Activated CD4-positive, alpha-beta T cell treated with anti-CD3 and anti-CD28 coated beads for 4 hours (primary cell): ENCODE results near the gene KSR1.

ENCODE experiments used
- DNase-seq, 2 donors: peaks; one replicate each; pipeline ENCODE4 v3.0.0-alpha.2; 2020

The KSR1 gene

DNA sequence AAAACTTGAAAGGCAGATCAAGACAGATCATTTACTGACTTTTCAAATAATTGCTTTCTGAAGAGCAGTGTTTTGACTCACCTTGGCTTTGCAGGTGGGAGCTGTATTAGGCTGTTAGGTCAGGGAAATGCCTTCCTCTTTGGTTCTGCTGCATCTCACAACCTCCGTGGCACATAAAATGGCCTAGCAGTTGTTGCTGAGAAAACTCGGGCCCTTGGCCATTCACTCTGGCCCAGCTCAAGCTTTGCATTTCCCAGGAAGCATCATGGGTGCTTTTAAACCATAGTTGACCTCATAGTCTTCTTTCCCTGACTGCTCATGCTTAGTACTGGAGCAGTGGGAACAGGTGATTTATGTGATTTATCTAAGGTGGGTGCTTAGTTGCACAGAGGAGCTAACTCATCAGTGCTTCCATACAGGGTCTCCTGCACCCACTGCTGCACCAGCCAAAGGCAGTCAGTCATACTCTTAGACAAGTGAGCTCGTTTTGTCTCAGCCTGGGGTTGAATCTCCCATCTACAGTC lies 83.6 kb downstream of the KSR1 start:
- DNase-seq, result no peak

- DNase-seq, result no peak
Observed at GRCh38 chr17:27540318-27541101, 84.3 kb downstream of the KSR1 start.

GRCh38 chr17:27541301-27542023 lies 85.2 kb downstream of the KSR1 start:
- no peak for DNase-seq

- no peak for DNase-seq
Observed at GRCh38 chr17:27542841-27543463, 86.7 kb downstream of the KSR1 start.

GRCh38 chr17:27543464-27543856 lies 87.2 kb downstream of the KSR1 start:
- no peak for DNase-seq

- DNase-seq, result no peak
Observed at GRCh38 chr17:27543958-27544349, 87.7 kb downstream of the KSR1 start.

DNA sequence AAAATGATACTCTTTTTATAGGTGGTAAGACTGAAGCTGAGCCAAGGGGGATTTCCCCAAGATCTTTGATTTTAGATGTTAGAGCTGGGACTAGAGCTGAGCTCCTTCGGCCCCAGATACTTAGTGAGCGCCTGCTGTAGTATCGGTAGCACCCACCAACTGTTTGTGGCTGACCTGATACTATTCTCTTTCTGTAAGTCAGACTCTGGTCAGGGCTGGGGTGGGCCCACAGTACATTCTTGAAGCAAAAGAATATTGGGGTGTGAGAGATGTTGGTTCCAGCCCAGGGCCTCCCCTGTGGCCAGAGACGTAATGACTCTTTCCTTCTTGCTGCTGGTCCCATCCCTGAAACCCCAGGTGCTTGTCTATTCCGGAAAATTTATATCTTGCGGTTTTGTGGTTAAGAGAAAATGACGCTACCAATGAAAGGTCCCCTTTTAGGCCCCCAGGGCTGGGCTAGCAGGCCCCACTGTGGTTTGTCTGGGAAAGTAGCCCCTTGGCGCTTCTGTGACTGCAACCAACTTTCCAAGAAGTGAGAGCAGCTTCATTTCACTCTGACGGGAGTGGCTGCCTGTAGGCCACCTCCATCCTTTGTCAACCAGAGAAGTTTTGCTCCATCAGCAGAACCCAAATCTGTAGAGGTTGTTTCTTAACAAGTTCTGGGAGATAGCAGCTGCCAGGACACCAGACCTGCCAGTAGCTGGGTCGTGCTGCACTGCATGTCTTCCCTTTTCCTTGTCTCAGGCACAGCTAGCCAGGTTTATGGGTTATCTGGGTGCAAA lies 88.3 kb downstream of the KSR1 start:
- peak; percentile 17 to 20 for DNase-seq

DNA sequence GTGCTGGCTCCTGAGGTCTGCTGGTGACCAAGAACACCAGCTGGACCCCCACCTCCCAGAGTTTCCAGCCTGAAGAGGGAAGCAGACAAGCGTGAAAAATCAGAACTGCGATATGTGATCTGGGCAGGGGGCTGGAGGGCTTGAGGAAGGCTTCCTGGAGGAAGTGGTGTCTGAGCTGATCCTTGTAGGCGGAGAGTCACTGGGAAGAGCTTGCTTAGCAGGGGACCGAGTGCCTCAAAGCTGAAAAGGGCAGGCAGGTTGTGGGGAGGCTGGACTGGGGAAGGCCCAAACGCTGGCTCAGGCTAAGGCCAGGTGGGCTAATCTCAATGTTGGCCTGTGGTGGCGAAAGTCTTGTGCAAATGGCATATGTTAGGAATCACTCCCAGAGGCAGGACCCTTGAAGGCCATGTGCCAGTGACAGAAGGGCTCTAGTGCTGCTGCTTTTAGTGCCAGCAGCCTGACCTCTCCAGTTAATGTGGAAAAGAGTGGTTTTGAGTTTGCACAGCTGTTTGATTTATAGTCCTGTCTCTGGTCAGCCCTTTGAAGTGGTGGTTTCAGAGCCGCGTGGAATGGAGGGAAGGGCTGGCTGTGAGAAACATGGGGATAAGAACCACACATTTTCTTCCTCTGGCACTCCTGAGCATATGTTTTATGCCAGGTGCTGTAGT lies 89.4 kb downstream of the KSR1 start:
- DNase-seq, result no peak

DNA sequence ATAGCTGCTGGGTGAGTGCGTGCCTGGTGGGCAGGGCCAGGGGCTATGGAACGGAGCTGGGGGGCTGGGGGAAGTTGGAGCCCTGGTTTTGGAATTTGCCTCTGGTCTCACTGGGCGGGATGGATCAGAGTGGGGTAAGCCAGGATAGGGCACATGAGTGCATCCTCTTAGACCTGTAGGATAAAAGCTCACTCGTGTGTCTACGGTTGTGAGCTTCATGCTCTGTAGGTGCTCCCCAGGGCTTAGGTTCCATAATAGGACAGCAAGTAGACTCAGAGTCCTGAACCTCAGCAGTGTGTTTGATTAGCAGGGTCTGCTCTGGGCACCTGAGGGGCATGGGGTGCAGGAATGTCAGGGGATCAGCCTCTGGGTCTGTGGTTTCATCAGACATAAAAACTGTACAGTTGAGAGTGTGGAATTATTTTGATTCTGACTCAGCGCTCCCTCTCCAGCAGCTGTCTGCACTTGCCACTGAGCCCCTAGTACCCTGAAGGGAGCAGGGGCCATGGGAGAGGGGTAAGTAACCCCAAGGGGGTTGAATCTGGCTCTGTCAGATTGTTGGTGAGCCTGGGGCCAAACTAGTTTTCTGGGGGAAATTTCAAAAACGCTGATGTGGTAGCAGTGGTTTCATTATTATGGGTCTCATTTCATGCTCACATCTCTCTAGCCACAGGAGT lies 90.5 kb downstream of the KSR1 start:
- DNase-seq, result no peak

- no peak for DNase-seq
Observed at GRCh38 chr17:27547301-27547683, 91.0 kb downstream of the KSR1 start.

DNA sequence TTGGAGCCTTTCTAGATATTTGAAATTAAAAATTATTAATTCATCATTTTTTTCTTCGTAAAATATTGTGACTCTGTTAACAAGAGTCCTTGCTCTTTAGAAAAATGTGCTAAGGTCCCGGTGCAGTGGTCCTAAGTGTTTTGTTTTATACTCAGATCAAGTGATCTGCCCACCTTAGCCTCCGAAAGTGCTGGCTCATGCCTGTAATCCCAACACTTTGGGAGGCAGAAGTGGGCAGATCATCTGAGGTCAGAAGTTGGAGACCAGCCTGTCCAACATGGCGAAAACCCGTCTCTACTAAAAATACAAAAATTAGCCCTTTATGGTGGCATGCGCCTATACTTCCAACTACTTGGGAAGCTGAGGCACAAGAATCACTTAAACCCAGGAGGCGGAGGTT lies 92.1 kb downstream of the KSR1 start:
- DNase-seq, result no peak

DNA sequence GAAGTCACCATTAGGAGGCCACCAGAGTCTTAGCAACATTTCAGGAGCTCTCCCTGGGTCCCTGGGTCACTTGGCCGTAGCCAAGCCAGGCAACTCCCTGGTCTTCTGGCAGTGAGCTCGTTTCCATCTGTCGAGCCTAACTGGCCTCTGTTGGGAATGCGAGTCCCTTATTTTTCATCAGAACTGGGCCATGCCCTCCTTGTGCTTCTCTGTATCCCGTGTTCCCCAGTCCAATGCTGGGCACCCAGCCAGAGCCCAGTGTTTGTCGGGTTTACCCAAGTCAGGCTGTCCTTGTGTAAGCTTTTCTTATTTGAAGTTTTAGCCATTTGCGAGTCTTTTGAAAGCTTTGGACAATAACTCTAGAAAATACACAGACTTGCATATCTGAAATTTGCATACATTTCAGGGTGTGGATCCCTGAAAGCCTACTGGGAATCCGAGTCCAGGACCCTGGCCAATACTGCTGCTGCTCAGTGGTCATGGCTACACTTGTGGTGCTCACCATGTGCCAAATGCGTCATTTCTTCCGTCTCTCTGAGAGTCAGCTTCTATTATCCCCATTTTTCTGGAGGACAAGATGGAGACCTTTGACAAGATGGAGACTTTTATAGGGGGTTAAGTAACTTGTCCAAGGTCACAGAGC lies 93.1 kb downstream of the KSR1 start:
- DNase-seq, result no peak

- no peak for DNase-seq
Observed at GRCh38 chr17:27550291-27550930, 94.2 kb downstream of the KSR1 start.

DNA sequence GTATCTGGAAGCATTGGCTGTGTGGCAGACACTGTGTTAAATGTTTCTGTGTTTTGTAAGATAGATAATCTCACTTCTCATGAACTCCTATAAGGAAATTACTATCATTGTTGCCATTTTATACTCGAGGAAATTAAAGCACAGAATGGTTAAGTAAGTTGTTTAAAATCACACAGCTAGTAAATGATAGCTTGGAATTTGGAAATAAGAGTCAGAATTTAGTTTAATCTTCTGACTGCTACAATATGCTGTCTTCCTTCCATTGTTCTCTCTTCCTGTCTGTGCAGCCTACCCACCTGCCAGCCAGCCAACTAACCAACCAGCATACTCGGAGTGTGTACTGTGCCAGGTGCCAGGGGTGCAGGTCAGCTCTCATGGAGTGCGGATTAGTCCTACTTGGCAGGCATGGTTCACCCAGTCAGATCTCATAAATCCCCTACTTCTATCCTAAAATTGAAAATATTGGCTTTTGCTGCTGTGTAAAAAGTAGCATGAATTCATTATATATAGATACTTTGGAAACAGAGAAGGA lies 94.8 kb downstream of the KSR1 start:
- no peak for DNase-seq

DNA sequence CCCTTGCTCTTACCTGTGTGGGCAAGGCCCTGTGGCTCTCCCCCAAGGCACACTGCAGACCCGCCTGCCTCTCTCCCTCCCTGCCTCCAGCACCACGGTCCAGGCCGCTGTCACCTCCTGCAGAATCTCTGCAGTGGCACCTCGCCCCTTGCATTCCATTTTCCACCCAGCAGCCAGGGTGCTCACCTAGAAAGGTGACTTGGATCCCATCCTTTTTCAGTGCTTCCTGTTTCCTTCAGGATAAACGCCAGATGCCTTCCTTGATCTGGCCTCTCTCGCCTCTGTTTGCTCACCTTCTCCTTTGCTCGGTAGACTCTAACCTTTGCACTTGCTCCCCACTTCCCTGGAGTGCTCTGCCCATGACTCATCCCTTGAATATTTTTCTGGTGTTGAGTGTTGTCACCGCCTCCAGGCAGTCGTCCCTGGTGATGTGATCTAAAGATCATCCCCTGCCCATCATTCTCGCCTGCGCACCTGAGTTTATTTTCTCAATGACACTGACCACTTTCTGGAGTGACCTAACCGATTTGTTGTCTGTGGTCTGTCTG lies 95.5 kb downstream of the KSR1 start:
- DNase-seq, result no peak

DNA sequence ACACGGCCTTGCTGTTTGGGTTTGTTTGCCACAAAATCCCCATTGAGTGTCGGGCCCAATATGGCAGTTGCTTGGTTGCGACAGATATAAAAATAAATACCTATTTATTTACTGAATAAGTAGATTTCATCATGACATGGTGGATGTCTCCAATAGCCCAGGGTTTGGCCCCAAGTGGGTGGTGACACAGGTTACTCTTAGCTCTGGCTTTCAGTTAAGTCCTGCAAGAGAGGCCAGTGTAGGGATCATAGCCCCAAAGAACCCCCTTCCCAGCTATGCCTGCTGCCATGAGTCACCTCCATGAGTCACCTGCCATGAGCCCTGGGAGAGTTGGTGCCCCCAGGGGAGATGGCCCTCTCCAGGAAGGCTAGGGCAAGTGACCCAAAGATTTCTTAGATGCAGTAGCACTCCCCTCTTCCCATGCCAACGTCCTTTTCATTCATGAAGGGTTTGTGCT lies 96.1 kb downstream of the KSR1 start:
- no peak for DNase-seq

DNA sequence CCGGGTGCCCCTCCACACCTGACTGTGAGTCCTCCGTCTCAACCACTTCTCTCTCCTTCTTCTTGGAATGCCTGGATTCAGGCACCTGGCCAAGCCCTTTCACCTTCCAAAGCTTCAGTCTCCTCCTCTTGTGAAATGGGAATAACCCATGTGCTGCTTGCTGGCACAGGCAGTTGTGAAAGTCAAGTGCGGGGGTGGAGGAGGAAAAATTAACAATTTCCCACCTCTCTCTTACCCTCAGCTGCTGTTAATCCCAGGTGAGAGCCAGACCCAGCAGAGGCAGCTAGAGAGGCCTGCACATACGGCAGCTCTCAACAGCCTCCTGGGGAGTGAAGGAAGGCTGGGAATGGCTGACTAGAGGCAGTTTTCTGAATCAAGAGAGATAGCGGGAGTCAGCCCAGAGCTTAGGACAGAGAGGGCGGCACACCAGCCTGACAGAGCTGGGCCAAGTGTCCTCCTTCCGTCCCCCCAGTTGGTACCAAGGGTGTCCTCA lies 96.8 kb downstream of the KSR1 start:
- DNase-seq, result no peak

DNA sequence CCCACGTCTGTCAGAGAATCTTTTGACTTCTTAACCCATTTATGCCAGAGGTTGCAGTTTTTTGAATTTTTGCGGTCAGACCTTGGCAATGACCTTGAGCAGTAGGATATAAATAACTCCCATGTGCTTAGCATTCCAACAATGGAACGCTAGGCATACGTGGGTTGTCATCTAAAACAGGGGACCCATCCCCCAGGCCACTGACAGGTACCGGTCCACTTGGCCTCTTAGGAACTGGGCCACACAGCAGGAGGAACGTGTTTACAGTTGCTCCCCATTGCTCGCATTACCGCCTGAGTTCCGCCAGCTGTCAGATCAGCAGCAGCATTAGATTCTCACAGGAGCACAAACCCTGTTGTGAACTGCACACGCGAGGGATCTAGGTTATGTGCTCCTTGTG lies 97.9 kb downstream of the KSR1 start:
- DNase-seq, result no peak

DNA sequence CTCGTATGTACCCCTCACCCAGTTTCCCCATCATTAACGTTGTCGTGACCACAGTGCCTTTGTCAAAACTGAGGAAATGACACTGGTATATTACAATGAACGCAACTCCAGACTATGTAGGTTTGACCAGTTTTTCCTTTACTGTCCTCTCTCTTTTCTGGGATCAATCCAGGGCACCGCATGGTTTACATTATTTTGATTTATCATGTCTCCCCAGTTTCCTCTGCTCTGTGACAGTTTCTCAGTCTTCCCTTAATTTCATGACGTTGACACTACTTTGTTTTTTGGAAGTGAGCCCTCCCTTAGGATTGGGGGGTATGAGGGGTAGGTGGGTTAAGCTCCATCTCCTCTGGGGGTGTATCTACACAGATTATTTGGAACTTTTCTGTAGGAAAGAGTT lies 98.7 kb downstream of the KSR1 start:
- no peak for DNase-seq

DNA sequence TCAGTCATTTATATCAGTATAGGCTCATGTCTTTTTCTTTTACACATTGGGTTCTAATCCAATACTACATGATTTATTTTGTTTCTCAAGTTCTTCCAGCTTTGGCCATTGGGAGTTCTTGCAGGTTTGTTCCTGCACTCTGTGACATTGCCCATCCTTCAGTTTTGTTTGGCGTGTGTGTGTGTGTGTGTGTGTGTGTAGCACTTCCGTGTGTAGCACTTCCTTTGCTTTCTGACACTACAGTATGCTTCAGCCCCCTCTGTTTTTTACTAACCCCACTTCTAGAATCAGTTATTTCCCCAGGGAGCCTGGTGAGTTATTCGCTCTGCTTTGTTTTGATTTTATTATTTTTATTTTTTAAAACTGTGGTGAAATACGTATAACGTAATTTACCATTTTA lies 99.1 kb downstream of the KSR1 start:
- no peak for DNase-seq
